GM19328 (cell line): Measurements from ENCODE around the gene JDP2.
"Not testable (repeated sequence)": the region's sequence is repeated elsewhere in the genome, so short reads cannot be mapped to it uniquely, and the experiment has no call there.

Experiments used
- ATAC-seq: cut with Tn5 transposase; IDR thresholded peaks from one replicate; pipeline ENCODE4 v1.9.1; 2021; ENCODE audit warnings: mild to moderate bottlenecking, moderate library complexity; ENCODE audit not compliant: unreplicated experiment

Gene JDP2

DNA sequence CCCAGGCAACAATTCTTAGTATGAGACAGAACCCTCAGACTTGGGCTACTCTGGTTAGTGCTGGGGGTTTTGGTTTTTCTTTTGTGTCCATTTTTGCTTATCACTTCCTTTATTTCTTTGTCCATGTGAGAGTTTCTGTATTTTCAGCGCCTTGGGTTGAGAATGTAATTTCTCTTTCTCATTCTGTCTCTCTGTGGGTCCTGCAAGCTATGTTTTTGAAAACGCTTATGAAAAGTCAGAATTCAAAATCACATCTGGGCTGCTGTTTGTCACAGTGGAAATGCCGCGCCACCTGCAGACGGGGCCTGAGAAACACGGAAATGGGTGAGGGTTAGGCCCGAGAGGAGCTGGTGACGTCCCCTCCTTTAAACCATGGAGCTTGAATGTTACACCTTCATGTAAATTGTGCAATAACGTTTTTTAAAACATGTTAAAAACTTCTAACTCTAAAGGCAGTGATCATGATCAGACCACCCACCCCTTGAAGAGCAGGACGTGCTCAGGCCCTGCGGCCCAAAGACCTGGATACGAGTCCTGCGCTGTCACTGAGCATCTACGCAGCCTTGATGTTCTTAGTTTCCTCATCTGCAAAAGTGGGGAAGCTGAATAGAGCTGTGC, 26.1 kb downstream of the JDP2 start:
- ATAC-seq = no peak

DNA sequence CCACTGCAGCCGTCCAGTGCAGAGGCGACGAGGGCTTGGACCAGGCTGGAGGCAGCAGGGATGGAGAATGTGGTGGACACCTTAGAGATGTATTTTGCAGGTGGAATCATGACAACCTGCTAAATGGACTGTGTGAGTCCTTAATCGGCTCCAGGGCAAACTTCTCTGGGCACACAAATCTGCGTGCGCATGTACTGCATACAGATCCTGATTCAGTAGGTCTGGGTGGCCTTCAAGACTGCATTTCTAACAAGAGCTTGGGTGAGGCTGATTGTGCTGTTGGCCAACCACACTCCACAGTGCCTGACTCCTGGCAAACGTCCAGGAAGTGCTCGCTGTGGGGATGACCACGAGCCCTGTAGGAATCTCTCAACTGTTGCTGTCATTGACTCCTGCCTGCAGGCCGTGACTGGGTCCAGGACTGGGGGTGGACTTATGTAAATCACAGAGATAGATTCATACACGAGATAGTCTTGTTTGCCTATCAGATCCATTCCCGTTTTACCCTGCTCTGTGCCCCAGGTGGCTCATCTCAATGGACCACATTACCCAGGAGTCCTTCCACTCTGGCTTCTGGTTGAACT, 27.2 kb downstream of the JDP2 start:
- ATAC-seq = no peak

DNA sequence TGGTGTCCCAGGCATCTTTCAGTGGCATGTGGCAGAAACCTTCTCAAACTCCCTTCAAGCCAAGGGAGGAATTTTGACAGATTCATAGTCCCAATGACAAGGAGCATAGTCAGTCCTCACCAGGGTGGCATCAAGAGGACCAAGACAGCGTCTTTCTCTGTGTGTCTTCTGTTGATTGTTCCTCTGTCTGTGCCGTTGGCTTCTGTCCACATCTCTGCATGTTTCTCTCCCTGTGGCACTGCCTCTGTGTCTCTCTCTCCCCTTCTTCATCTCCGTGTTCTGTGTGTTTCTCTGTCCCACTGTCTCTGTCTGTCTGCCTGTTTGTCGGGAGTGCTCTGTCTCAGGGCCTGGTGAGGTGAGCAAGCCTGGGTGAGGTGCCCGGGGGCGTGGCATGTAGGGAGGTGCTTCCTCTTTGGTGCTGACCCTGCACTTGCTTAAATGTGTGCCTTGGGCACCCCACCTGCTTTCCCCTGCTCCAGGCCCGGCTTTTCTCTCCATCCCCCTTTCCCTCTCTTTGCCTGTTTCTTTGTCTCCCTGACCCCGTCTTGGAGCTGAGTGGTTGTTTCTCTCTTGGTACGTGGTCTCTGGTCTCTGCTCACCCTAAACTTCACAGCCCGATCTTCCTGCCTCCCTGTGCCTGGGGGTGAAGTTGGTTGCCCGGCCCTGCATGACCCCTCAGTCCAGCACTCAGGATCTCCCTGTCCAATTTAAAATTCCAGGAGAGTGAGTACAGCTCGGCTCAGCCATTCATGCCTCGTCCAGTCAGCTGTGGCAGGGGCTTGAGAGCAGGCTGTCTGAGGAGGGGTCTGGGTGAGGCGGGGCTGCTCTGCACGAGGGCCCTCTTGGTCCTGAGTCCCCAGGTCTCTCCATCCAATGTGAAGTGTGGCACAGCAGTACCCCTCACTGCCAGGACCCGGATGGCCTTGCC, 28.5 kb downstream of the JDP2 start:
- ATAC-seq = no peak

DNA sequence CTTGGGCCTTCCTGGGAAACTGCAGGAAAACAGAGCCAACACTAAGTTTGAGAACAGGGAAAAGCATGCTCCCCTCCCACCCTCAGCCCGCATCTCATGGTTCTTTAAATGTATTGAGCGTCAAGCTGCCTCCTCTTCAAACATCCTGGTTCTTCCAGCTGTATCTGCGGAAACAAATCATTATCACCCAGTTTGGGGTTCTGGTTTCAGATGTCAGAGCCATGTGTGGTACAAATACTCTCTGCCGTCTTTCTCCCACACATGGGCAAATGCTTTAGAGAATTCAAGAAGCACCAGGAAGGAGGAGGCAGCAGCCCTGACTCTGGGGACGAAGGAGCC, 29.1 kb downstream of the JDP2 start:
- no peak for ATAC-seq

DNA sequence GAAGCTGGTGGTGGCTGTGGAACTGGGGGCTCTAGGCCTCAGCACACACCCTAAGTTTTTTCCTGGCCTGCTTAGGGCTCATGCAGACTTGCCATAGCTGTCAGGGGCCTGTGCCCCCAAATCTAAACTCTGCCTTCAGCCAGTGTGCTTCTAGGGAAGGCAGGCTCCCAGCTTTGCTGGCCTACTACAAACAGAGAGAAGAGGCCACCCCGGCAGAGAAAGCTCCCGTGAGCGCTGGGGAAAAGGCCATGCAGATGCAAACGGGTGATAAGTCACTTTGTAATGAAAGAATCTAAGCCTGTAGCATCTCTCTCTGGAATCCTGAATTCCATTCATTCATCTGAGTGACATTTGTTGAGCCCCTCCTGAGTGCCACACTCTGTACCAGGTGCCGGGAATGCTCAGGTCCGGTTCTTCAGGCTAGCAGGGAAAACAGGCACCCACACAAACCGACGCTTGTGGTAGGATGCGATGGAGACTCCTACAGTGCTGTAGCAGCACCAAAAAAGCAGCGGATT, 29.9 kb downstream of the JDP2 start:
- no peak for ATAC-seq

DNA sequence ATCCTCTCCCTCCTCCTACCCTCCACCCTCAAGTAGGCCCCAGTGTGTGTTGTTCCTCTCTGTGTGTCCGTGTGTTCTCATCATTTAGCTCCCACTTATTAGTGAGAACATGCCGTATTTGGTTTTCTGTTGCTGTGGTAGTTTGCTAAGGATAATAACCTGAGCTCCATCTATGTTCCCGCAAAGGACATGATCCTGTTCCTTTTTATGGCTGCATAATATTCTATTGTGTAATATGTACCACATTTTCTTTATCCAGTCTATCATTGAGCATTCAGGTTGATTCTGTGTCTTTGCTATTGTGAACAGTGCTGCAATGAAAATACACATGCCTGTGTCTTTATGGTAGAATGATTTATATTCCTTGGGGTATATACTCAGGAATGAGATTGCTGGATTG, 30.5 kb downstream of the JDP2 start:
- no peak for ATAC-seq

DNA sequence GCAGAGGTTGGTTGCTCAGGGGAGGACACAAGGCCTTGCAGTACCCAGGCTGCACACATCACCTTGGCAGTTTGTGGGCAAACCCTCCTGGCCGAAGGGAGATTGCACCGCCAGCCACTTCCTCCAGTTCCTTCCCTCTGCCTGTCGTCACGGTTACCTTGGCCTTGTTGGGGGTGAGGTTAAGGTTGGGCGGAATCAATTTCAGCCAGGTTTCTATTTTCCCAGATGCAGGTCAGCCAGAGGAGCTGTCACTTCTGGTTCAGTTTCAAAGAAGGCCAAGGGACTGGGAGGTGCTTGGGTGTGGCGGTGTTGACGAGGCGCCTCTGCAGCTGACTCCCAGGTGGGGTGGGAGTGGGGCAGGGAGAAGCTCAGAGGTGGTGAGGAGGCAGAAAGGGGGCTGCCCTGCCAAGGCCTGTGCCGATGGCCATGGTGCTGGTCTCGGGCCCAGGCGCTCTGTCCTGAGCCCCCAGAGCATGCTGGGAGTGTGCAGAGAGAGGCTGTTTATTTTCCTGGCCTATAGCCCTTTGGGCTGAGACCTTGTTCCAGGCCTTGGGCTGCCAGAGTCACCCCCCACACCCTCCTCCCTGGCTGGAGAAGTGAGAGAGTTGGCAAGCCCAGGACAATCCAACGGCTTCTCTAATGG, 31.4 kb downstream of the JDP2 start:
- no peak for ATAC-seq

DNA sequence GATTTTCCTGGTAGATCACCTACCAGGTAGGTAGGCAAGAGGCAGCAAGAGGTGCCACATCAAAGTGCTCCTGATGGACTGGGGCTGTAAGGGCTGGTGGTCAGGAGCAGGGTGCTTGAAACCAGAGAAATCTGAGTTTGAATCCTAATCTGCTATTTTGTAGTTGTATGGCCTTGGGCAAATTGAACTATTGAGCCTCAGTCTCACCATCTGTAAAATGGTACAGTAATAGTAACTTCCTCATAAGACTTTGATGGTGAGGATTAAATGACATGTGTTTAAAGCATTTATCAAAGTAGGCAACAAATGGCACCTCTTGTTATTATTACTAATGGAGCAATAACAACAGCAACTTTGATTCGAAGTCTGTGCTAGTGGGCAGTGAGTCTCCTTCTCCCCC, 32.0 kb downstream of the JDP2 start:
- no peak for ATAC-seq

DNA sequence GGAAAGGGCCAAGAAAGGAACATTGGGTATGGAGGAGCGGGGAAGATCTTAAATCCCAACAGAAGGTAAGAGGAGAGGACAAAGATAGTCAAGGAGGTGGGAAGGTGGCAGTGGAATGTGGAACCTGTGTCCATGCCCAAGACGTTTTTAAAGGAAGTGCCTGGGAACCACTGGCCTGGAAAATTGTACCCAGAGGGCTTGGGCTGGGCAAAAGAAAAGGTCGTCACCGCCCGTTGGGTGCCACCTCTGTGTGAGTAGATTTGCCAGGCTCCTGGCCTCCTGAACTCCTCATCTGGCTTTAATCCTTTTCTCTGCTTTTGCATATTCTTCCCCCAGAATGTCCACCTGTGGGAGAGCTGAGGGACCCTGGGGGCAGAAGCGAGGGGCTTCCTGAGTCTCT, 32.6 kb downstream of the JDP2 start:
- no peak for ATAC-seq

DNA sequence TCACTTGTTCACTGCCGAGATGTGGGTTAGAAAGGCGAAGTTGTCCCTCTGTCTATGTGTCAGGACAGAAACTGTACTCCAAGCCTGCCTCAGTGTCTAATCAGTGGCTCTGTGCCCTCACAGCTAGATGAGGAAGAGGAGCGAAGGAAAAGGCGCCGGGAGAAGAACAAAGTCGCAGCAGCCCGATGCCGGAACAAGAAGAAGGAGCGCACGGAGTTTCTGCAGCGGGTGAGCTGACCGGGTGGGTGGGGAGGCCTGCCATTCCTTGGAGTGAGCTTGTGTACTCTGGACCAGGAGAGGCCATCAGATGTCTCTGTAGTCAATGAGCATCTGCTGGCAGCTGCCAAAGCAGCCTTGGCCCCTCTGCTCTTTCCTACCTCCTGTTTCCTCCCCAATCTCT, 33.5 kb downstream of the JDP2 start:
- no peak for ATAC-seq

DNA sequence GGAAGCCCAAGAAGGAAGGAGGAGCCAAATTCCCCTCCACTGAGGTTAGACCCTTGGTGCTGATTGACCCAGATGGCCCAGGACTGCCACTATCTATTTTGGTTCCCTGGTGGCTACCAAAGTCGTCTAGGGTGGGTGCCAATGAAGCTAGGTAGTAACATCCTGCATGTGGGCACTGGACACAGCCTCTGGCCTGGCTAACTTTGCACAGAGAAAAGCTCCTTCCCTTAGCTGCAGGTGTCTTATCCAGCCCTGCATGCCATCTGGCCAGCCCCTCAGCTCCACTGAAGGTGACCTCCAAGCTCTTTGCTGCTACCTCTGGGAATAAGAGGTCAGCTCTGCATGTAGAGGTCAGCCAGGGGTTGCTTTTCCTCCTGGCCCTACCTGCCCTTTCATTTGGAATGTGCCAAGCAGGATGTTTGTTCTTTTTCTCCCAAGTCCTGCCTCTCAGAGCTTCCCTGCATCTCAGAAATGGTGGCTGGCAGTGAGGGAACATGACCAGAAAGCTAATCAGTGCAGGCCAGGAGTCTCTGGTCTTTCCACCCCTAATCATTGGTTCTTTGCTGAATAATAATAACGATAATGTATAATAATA, 34.0 kb downstream of the JDP2 start:
- no peak for ATAC-seq

DNA sequence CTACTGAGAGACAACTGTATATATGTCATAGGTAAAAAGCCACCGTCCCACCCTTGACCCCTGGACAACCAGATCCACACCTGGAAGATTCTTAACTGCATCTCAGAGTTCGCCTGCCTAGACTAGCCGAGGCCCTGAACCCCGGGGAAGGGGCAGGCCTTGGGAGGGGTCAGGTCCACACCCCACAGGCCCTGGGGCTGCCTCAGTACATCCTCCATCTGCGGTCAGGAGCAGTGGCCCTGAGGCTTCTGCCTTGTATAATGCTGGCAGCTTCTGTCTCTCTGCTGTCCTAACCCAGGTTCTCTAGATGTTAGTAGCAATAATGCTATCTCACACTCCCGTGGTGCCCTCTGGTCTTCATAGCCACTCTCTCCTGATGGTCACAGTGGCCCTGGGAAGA, 36.8 kb downstream of the JDP2 start:
- ATAC-seq = no peak

DNA sequence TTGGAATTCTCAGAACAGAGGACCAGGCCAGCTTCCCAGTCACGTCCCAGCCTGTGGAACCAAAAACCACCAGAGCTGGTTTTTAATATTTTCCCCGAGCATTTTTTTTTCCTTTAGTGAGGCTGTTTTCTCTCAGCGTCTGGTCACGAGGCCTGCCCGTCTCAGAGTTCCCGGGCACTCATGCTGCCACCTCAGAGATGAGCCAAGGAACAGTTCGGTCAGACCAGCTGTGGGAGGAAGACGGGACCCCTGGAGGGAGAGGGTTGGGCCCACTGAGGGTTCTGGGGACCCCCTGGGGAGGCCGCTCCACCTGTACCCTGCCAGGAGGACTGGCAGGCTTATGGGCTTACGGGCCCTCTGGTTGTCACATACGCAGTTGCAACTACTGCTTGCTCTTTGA, 39.9 kb downstream of the JDP2 start:
- ATAC-seq = no peak

DNA sequence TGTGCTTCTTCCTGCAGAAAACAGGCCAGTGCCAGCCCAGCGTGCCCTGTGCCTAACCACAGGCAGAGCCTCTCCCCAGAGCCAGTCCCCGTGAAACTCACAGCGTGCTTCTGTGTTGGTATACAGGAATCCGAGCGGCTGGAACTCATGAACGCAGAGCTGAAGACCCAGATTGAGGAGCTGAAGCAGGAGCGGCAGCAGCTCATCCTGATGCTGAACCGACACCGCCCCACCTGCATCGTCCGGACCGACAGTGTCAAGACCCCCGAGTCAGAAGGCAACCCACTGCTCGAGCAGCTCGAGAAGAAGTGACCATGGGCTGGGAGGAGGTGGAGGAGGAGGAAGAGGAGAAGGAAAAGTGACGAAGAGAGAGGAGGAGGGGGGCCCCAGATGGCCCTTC, 41.3 kb downstream of the JDP2 start:
- no peak for ATAC-seq

DNA sequence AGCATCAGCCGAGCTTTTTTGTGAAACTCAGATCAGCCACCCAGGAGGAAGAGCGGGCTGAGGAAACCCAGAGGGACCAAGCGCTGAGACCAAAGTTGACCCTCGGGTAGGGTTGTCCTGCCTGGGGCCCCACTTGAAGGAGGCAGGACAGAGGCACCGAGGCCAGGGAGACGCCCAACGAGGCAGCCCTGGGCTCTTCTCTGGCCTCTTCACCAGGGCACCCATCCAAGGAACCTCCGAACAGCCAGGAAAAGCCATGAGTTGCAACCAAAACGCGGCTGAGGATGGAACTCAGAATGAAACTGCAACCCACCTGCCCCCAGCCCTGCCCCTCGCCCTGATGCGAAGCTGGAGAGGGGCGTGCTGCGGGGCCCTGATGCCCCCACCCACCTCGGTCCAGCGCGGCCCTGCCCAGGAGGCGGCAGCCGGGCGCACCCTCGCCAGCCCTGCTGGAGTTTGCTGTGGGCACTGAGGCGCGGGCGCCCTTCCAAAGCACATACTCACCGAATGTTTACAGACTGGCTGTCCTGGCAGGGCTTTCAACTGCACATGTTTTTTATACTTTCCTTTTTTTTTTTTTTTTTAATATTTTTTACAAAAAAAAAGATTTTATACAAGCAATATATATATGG, 41.9 kb downstream of the JDP2 start:
- ATAC-seq = no peak

DNA sequence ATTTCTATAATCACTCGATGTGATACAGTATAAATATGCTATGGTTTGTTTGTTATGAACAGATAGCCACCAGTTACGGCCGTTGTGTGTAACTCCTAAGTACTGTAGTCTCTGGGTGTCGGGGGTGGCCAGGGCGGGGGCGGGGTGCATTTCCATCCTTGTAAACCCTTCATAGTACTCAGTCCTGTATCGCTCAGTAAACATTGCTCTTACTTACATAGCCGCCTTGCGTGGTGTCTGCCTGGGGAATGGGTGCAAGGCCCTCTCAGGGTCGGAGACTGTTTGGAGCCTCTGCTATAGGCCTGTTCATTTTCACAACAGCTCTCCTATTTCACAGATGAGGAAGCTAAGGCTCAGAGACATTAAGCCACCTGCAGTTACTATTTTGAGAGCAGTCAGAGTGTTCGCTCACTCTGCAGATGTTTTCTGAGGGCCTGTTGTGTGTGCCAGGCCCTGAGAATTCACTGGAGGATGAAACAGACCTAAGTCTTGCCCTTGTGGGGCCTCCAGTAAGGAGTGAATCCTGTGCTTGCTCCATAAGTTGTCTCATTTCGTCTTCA, 42.5 kb downstream of the JDP2 start:
- no peak for ATAC-seq

DNA sequence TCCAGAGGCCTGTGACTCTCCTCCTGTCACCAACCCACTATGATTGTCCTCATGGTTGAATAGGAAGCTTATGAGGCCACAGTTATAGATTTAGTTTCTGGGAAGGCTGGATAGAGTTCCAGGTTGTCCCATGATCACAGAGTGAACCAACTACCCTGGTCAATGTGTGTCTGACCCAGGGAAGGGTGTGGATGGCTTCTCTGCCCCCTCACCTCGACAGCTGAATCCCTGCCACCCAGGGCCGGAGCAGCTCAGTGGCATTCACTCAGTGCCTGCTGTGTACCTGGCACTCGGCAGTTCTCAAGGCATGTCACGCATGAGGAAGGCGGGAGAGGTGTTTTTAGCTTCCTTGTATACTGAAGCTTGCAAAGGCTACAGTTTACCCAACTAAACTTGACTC, 43.2 kb downstream of the JDP2 start:
- ATAC-seq = no peak

DNA sequence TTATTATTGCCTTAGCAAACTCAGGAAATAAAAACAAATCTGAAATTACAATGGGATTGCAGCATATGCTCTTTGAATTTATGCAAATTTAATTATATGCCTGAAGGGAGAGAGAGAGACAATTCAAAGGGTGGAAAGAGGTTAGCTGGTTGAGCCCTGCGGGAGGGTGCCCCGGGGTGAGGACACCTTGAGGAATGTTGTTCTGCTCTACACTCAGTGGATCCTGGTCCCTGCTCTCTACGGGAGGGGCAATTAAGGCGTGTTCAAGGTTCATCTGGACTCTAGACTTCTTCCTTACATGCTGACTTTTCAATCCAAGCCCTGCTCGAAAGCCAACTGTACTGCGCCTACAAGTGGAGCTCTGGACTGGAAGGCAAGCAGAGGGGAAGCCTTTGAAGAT, 46.3 kb downstream of the JDP2 start:
- ATAC-seq = not testable (repeated sequence)

DNA sequence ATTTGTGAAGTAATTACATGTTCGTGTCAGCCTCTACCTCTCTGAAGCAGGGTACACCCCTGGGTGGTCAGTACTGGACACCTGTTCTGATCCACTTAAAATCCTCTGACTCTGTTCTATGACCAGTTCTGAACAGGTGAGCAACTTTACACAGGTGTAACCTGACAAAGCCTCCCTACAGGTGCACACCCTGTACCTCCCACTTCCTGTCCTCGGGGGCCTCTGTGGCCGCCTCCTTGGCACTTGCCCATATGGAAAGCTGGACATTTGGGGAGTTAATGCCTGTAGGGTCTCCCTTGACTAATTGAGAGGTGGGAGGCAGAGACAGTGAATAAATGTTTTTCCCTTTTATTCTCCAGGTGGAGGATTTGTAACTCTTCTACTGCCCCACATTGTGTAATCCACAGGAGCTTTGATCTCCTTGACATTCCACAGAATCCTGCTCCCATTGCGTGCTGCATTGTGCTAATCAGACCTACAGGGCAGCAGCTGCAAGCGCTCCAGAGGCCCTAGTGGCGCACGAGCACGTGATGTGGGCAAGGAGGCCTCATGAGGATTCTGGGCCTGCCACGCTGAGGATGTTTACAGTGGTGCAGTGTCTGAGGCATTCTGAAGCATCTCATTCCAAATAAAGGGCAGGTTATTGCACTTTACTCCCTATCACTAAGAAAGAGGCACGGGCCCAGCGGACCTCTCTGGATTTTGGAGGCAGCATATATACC, 48.6 kb downstream of the JDP2 start:
- ATAC-seq = no peak

DNA sequence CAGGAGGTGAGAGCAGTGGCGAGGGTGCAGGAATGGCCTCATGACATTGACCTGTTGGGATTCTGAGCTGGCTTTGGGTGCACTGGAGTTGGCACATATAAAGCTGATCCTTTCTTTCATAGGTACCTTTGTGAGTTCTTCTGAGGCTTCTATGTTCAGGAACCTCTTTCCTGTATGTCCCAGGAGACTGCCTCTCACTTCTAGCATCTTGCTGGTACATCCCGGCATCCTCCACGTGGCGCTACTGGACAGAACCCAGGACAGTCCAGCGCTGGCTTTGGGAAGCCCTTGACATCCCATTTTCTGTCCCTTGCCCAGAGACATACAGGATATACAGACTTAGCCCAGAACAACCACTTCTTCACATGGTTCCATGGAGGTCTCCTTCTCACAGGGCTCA, 50.1 kb downstream of the JDP2 start:
- ATAC-seq = no peak
